ENCODE results near the gene ENTPD6. TPM values are rescaled to one million over a fixed set of nuclear protein-coding genes. Genes with fewer than 3 reads are reported as not detected.

Gene ENTPD6
- total RNA-seq, 2 donors from 2014 or later: 105 to 194 TPM

- WGBS: 72% methylated on average over 7 of the region's 7 CpGs
- no peak overlapping the region for H3K27ac ChIP-seq
- H3K4me3 ChIP-seq: no peak overlapping the region
- no peaks in the 10 kb centered on the region for H3K27me3 ChIP-seq (replicated peaks; ENCODE audit: insufficient read depth)
- no peaks in the 10 kb centered on the region for H3K36me3 ChIP-seq
- no peaks in the 10 kb centered on the region for H3K4me1 ChIP-seq (replicated peaks)
- no peak for DNase-seq (ENCODE audit: low spot score)
- intact Hi-C loops (cut with DNase I): no loop called here
- no peaks in the 10 kb centered on the region for H3K9me3 ChIP-seq
- no peak for TF ChIP-seq CTCF (IDR thresholded peaks at IDR 0.05)
- TF ChIP-seq POLR2A (IDR thresholded peaks at IDR 0.05): no peak
- no peak for TF ChIP-seq POLR2AphosphoS5 (IDR thresholded peaks at IDR 0.05)
Measured at GRCh38 chr20:25187635-25188034, 7.9 kb upstream of the ENTPD6 start.

GRCh38 chr20:25188218-25188617 lies 7.3 kb upstream of the ENTPD6 start:
- 86% methylated on average over 1 of the region's 1 CpG for WGBS
- intact Hi-C loops (cut with DNase I): no loop called here
- DNase-seq (ENCODE audit: low spot score): no peak

GRCh38 chr20:25191051-25191450 lies 4.5 kb upstream of the ENTPD6 start:
- DNase-seq (ENCODE audit: low spot score): no peak
- no peak overlapping the region for H3K4me3 ChIP-seq
- TF ChIP-seq POLR2AphosphoS5 (IDR thresholded peaks at IDR 0.05) (no peak), POLR2A (IDR thresholded peaks at IDR 0.05) (no peak), CTCF (IDR thresholded peaks at IDR 0.05) (no peak)
- H3K9me3 ChIP-seq: no peaks in the 10 kb centered on the region
- H3K27ac ChIP-seq: no peak overlapping the region
- H3K27me3 ChIP-seq (replicated peaks; ENCODE audit: insufficient read depth): no peaks in the 10 kb centered on the region
- intact Hi-C loops (cut with DNase I): loop anchor here (10.0 kb wide), 1 partner anchor 204 kb away; the partner anchor contains the start of gene ABHD12
- H3K36me3 ChIP-seq: no peaks in the 10 kb centered on the region
- H3K4me1 ChIP-seq (replicated peaks): no peaks in the 10 kb centered on the region
- WGBS: 24% methylated on average over 1 of the region's 1 CpG

More at GRCh38 chr20:25188218-25188617, 7.3 kb upstream of the ENTPD6 start:
- TF ChIP-seq CTCF (IDR thresholded peaks at IDR 0.05): no peak
- TF ChIP-seq POLR2A (IDR thresholded peaks at IDR 0.05): no peak
- TF ChIP-seq POLR2AphosphoS5 (IDR thresholded peaks at IDR 0.05): no peak
- Histone ChIP-seq H3K9me3 (no peaks in the 10 kb centered on the region), H3K4me3 (no peak overlapping the region), H3K36me3 (no peaks in the 10 kb centered on the region), H3K27ac (no peak overlapping the region), H3K27me3 (replicated peaks; ENCODE audit: insufficient read depth) (no peaks in the 10 kb centered on the region), H3K4me1 (replicated peaks) (no peaks in the 10 kb centered on the region)

- Histone ChIP-seq H3K4me1 (replicated peaks) (no peaks in the 10 kb centered on the region), H3K27me3 (replicated peaks; ENCODE audit: insufficient read depth) (no peaks in the 10 kb centered on the region), H3K9me3 (no peaks in the 10 kb centered on the region), H3K4me3 (no peak overlapping the region), H3K36me3 (no peaks in the 10 kb centered on the region), H3K27ac (no peak overlapping the region)
- WGBS: 75% methylated on average over 2 of the region's 2 CpGs
- TF ChIP-seq POLR2A (IDR thresholded peaks at IDR 0.05) (no peak), CTCF (IDR thresholded peaks at IDR 0.05) (no peak), POLR2AphosphoS5 (IDR thresholded peaks at IDR 0.05) (no peak)
- intact Hi-C loops (cut with DNase I): loop anchor here (10.0 kb wide), 1 partner anchor 203 kb away; the partner anchor contains the start of gene ABHD12
- no peak for DNase-seq (ENCODE audit: low spot score)
Measured at GRCh38 chr20:25191689-25192088, 3.8 kb upstream of the ENTPD6 start.

GRCh38 chr20:25193843-25194242 lies 1.7 kb upstream of the ENTPD6 start:
- Histone ChIP-seq H3K4me3 (no peak overlapping the region), H3K27me3 (replicated peaks; ENCODE audit: insufficient read depth) (no peaks in the 10 kb centered on the region), H3K9me3 (no peaks in the 10 kb centered on the region), H3K4me1 (replicated peaks) (peaks cover 4% of the 10 kb centered on the region), H3K36me3 (no peaks in the 10 kb centered on the region), H3K27ac (no peak overlapping the region)
- no peak for TF ChIP-seq POLR2A (IDR thresholded peaks at IDR 0.05)
- 88% methylated on average over 2 of the region's 2 CpGs for WGBS
- intact Hi-C loops (cut with DNase I): loop anchor here (2.0 to 10.0 kb wide), 2 partner anchors 55 to 201 kb away; partner anchors contain the start of genes ABHD12 and PYGB
- DNase-seq (ENCODE audit: low spot score): no peak

Data from prostate gland (tissue), 2 donors.